GM21515 (cell line): ENCODE results near the gene SLC22A3.
"Not testable (repeated sequence)": the region's sequence is repeated elsewhere in the genome, so short reads cannot be mapped to it uniquely, and the experiment has no call there.

Experiments
- ATAC-seq: cut with Tn5 transposase; IDR thresholded peaks from one replicate; pipeline ENCODE4 v1.9.1; 2021; ENCODE audit not compliant: unreplicated experiment

The SLC22A3 gene

GRCh38 chr6:160435935-160436334, 87.8 kb downstream of the SLC22A3 start:
- ATAC-seq: no peak

GRCh38 chr6:160437154-160437553, 89.0 kb downstream of the SLC22A3 start:
- no peak for ATAC-seq

GRCh38 chr6:160437775-160438174, 89.6 kb downstream of the SLC22A3 start:
- no peak for ATAC-seq

- no peak for ATAC-seq
These were observed 90.3 kb downstream of the SLC22A3 start for GRCh38 chr6:160438481-160438880.

GRCh38 chr6:160439751-160440150, 91.6 kb downstream of the SLC22A3 start:
- no peak for ATAC-seq

- no peak for ATAC-seq
These were observed 94.0 kb downstream of the SLC22A3 start for GRCh38 chr6:160442151-160442550.

- ATAC-seq: no peak
These were observed 97.0 kb downstream of the SLC22A3 start for GRCh38 chr6:160445130-160445529.

- ATAC-seq: no peak
These were observed 99.2 kb downstream of the SLC22A3 start for GRCh38 chr6:160447350-160447749.

GRCh38 chr6:160449787-160450186, 101.6 kb downstream of the SLC22A3 start:
- ATAC-seq: not testable (repeated sequence)

GRCh38 chr6:160450849-160451248, 102.7 kb downstream of the SLC22A3 start:
- ATAC-seq: no peak

GRCh38 chr6:160454303-160454702, 106.1 kb downstream of the SLC22A3 start:
- no peak for ATAC-seq

GRCh38 chr6:160455081-160455480, 106.9 kb downstream of the SLC22A3 start:
- ATAC-seq: no peak

- peak; percentile 76 for ATAC-seq
These were observed 107.5 kb downstream of the SLC22A3 start for GRCh38 chr6:160455541-160456213.

GRCh38 chr6:160456214-160456546, 108.0 kb downstream of the SLC22A3 start:
- no peak for ATAC-seq

GRCh38 chr6:160457823-160458222, 109.6 kb downstream of the SLC22A3 start:
- ATAC-seq: no peak

GRCh38 chr6:160461641-160462040, 113.5 kb downstream of the SLC22A3 start:
- ATAC-seq: no peak

- ATAC-seq: no peak
These were observed 113.9 kb downstream of the SLC22A3 start for GRCh38 chr6:160462116-160462515.

- ATAC-seq: peak; percentile 92
These were observed 114.5 kb downstream of the SLC22A3 start for GRCh38 chr6:160462551-160463109.

- no peak for ATAC-seq
These were observed 116.6 kb downstream of the SLC22A3 start for GRCh38 chr6:160464744-160465143.

GRCh38 chr6:160467261-160467871, 119.2 kb downstream of the SLC22A3 start:
- not testable (repeated sequence) for ATAC-seq

- no peak for ATAC-seq
These were observed 121.0 kb downstream of the SLC22A3 start for GRCh38 chr6:160469153-160469552.

- not testable (repeated sequence) for ATAC-seq
These were observed 127.9 kb downstream of the SLC22A3 start for GRCh38 chr6:160476056-160476455.
